Endothelial cell of umbilical vein (primary cell): Measurements from ENCODE around the gene PLEKHA5. TPM values are rescaled to one million over a fixed set of nuclear protein-coding genes. Genes with fewer than 3 reads are reported as not detected.

Source experiments
- BruUV-seq: library from RNA; stranded (reverse); fragments of 400-500 nt; replicated peaks from 2 replicates; lab custom pipeline; 2021; lab: Mats Ljungman, UMichigan
- CTCF ChIA-PET: fragments of 300-600, 350-600 bp; sonication (Branson Sonifier 250); formaldehyde crosslinking; loops from one replicate; lab custom pipeline; 2021; ENCODE audit warnings: antibody characterized with exemption, inconsistent platforms; lab: Charles Lee
- POLR2A ChIA-PET: fragments of 300-600, 350-600 bp; sonication (Branson Sonifier 250); formaldehyde crosslinking; loops from one replicate; lab custom pipeline; 2021; ENCODE audit warnings: antibody characterized with exemption, inconsistent platforms; lab: Charles Lee
- DNase-seq: peaks from one replicate; pipeline ENCODE4 v3.0.0-alpha.2; 2011; ENCODE audit warnings: low read depth, low spot score
- FAIRE-seq: peaks from 2 replicates; lab custom pipeline; 2011; peaks lifted over from hg19 to GRCh38; lab: Jason Lieb, UNC
- H2AFZ ChIP-seq: 2 replicates; pipeline ENCODE4 v1.6.0; 2012; ENCODE audit warnings: low read depth, low read length, control low read depth, inconsistent platforms
- H3K27ac ChIP-seq: 2 replicates; pipeline ENCODE4 v1.5.1; 2011; ENCODE audit warnings: low read depth, mild to moderate bottlenecking, control low read depth, low read length, moderate library complexity; ENCODE audit not compliant: insufficient read depth
- H3K27me3 ChIP-seq, 2 experiments: 2 replicates each; pipeline versions ENCODE4 v1.6.0 to v1.6.1; 2011; ENCODE audit warnings: low read length in 2 of 2, mixed read lengths in 1 of 2; ENCODE audit not compliant: control insufficient read depth in 2 of 2, insufficient read depth in 2 of 2
- H3K36me3 ChIP-seq, 2 experiments: 2 replicates in 1 of 2; 3 replicates in 1 of 2; pipeline ENCODE4 v1.5.1; 2011; ENCODE audit warnings: low read length in 2 of 2, mild to moderate bottlenecking in 1 of 2, moderate library complexity in 1 of 2; ENCODE audit not compliant: control insufficient read depth in 2 of 2, insufficient read depth in 2 of 2; ENCODE audit errors: extremely low read depth in 1 of 2
- H3K4me1 ChIP-seq: 3 replicates; pipeline ENCODE4 v1.5.1; 2011; ENCODE audit warnings: mild to moderate bottlenecking, low read length; ENCODE audit not compliant: control insufficient read depth, insufficient read depth; ENCODE audit errors: extremely low read depth
- H3K4me2 ChIP-seq: 2 replicates; pipeline ENCODE4 v1.6.1; 2011; ENCODE audit warnings: low read length, control low read depth, mixed read lengths; ENCODE audit not compliant: insufficient read depth
- H3K4me3 ChIP-seq, 3 experiments: fragments of 200-600 bp in 1 of 3; sonication (generic), shearing (Covaris generic) in 1 of 3; replicated peaks in 1 of 3; 2 replicates each; pipeline ENCODE4 v1.5.1; 2011 to 2016; ENCODE audit warnings: control low read depth in 3 of 3, low read length in 3 of 3, mild to moderate bottlenecking in 2 of 3, inconsistent platforms in 1 of 3, low read depth in 1 of 3, moderate library complexity in 1 of 3; ENCODE audit not compliant: insufficient read depth in 1 of 3
- H3K79me2 ChIP-seq: 2 replicates; pipeline ENCODE4 v1.6.0; 2012; ENCODE audit warnings: low read length, inconsistent platforms; ENCODE audit not compliant: control insufficient read depth, insufficient read depth
- H3K9ac ChIP-seq: replicated peaks from 2 replicates; pipeline ENCODE3; 2011; ENCODE audit warnings: low read length, control low read depth; ENCODE audit not compliant: insufficient read depth; ENCODE audit errors: extremely low read depth
- H3K9me1 ChIP-seq: replicated peaks from 3 replicates; pipeline ENCODE4 v1.6.0; 2011; ENCODE audit warnings: mild to moderate bottlenecking, low read length; ENCODE audit not compliant: control insufficient read depth, insufficient read depth; ENCODE audit errors: extremely low read depth
- H3K9me3 ChIP-seq: replicated peaks from 2 replicates; pipeline ENCODE4 v1.5.1; 2012; ENCODE audit warnings: low read length, inconsistent platforms; ENCODE audit not compliant: control insufficient read depth, insufficient read depth
- H4K20me1 ChIP-seq: replicated peaks from 2 replicates; pipeline ENCODE3; 2011; ENCODE audit warnings: mild to moderate bottlenecking, low read length; ENCODE audit not compliant: control insufficient read depth, insufficient read depth; ENCODE audit errors: extremely low read depth
- CTCF ChIP-seq, 2 donors: IDR thresholded peaks; 1 replicate in 1 of 2; 2 replicates in 1 of 2; pipeline ENCODE4 v1.5.1; 2011; ENCODE audit warnings: low read length in 2 of 2, mild to moderate bottlenecking in 2 of 2, moderate library complexity in 2 of 2, control low read depth in 1 of 2, inconsistent platforms in 1 of 2, low read depth in 1 of 2; ENCODE audit not compliant: insufficient read depth in 1 of 2; ENCODE audit errors: extremely low read depth in 1 of 2
- EZH2 ChIP-seq: IDR thresholded peaks from 2 replicates; pipeline ENCODE4 v1.6.1; 2012; ENCODE audit warnings: borderline replicate concordance, low read depth, mild to moderate bottlenecking, moderate library complexity, low read length, inconsistent platforms; ENCODE audit not compliant: severe bottlenecking
- FOS ChIP-seq: IDR thresholded peaks from 2 replicates; pipeline ENCODE4 v1.6.1; 2011; ENCODE audit warnings: mild to moderate bottlenecking, low read length, moderate library complexity, borderline replicate concordance; ENCODE audit not compliant: insufficient read depth
- GATA2 ChIP-seq: IDR thresholded peaks from 2 replicates; pipeline ENCODE4 v1.7.0; 2011; ENCODE audit warnings: low read depth, mild to moderate bottlenecking, moderate library complexity, mixed read lengths, low read length; ENCODE audit not compliant: insufficient read length, insufficient read depth
- JUN ChIP-seq: IDR thresholded peaks from 2 replicates; pipeline ENCODE4 v1.6.1; 2011; ENCODE audit warnings: borderline replicate concordance, low read depth; ENCODE audit not compliant: insufficient read length, insufficient read depth
- MAX ChIP-seq: IDR thresholded peaks from 2 replicates; pipeline ENCODE4 v1.6.1; 2011; ENCODE audit not compliant: insufficient read depth, insufficient read length
- MYC ChIP-seq: IDR thresholded peaks from one replicate; pipeline ENCODE4 v1.6.1; 2011; ENCODE audit warnings: mild to moderate bottlenecking, low read depth, low read length
- POLR2A ChIP-seq: IDR thresholded peaks from 2 replicates; pipeline ENCODE4 v1.6.1; 2012; ENCODE audit warnings: low read depth, mild to moderate bottlenecking, control low read depth, low read length
- POLR2AphosphoS5 ChIP-seq: IDR thresholded peaks from 2 replicates; pipeline ENCODE4 v1.6.1; 2012; ENCODE audit warnings: low read depth, mild to moderate bottlenecking, control low read depth, low read length, moderate library complexity; ENCODE audit not compliant: insufficient read depth
- dilution Hi-C: fragments of 300-500 bp; cut with MboI; formaldehyde crosslinking; loops from one replicate; pipeline ENCODE4 v1.15.0; 2019; ENCODE audit warnings: low sequenced_read_pairs; ENCODE audit not compliant: extremely low pct_ligation_motif_present
- intact Hi-C: fragments of 100-400 bp; cut with micrococcal nuclease; formaldehyde crosslinking; loops from one replicate; pipeline ENCODE4 v1.10.0; 2022
- polyA plus RNA-seq, 4 experiments: library from polyadenylated mRNA; depleted of rRNA in 3 of 4; stranded (reverse) in 3 of 4; unstranded in 1 of 4; fragments of >200 nt; gene quantifications; 2 replicates each; pipeline versions ENCODE4 v1.2.1 to v1.2.3, GENCODE V29; 2011 to 2012; ENCODE audit warnings: missing spikeins in 1 of 4
- total RNA-seq: library from RNA; stranded (reverse); gene quantifications from 2 replicates; pipeline ENCODE4 v1.2.3, GENCODE V29; 2021

The PLEKHA5 gene
- total and polyA plus RNA-seq, 2 donors (not counting 3 experiments of a cell fraction or from before 2014, with no cell fraction given), result 2.5 to 12.7 TPM

GRCh38 chr12:19311165-19311564 is 181.6 kb downstream of the PLEKHA5 start:
- TF ChIP-seq GATA2 (no peak), POLR2AphosphoS5 (no peak), FOS (no peak), POLR2A (no peak), EZH2 (no peak), JUN (no peak), MYC (no peak), CTCF (IDR thresholded peaks at IDR 0.05; ENCODE audit: extremely low read depth in 1 of 2, insufficient read depth in 1 of 2, low read depth in 1 of 2, low read length in 2 of 2) (no peak), MAX (no peak)

More at GRCh38 chr12:19311165-19311564, 181.6 kb downstream of the PLEKHA5 start:
- DNase-seq, result no peak
- H3K36me3 ChIP-seq, result no peaks in the 10 kb centered on the region
- FAIRE-seq, result no peak
- no peak overlapping the region for H3K4me3 ChIP-seq
- no peaks in the 10 kb centered on the region for H3K4me1 ChIP-seq
- no peaks in the 10 kb centered on the region for H3K9me1 ChIP-seq
- H3K9ac ChIP-seq, result no peak overlapping the region
- ChIA-PET POLR2A (no interaction called here), CTCF (interaction anchor here (1.5 kb wide), 1 partner anchor 10 kb away, joined by 3 read pairs; no protein-coding TSS in a partner anchor)
- no TSS peak for BruUV-seq
- H3K27ac ChIP-seq, result no peak overlapping the region
- intact Hi-C loops (no loop called here), dilution Hi-C loops (no loop called here)
- H2AFZ ChIP-seq, result no peak overlapping the region
- H3K4me2 ChIP-seq, result no peak overlapping the region
- no peaks in the 10 kb centered on the region for H4K20me1 ChIP-seq
- H3K9me3 ChIP-seq, result no peaks in the 10 kb centered on the region
- no peaks in the 10 kb centered on the region for H3K27me3 ChIP-seq
- H3K79me2 ChIP-seq, result no peaks in the 10 kb centered on the region
